OCI-LY1 (cell line): ENCODE data around the gene C4orf51.
"Not testable (repeated sequence)": the region's sequence is repeated elsewhere in the genome, so short reads cannot be mapped to it uniquely, and the experiment has no call there.

ENCODE experiments used
- CTCF ChIP-seq: fragments of 200-600 bp; sonication (generic), shearing (Covaris generic); IDR thresholded peaks from 2 replicates; pipeline ENCODE4 v1.5.1; 2017; ENCODE audit warnings: mild to moderate bottlenecking, antibody characterized with exemption, low read length, moderate library complexity, mixed read lengths
- EZH2 ChIP-seq: fragments of 200-600 bp; sonication (generic), shearing (Covaris generic); IDR thresholded peaks from 2 replicates; pipeline ENCODE4 v1.8.0; 2017; ENCODE audit warnings: borderline replicate concordance, mixed run types, mild to moderate bottlenecking, antibody characterized with exemption, low read length, moderate library complexity, mixed read lengths

- not testable (repeated sequence) for TF ChIP-seq CTCF, EZH2
These were observed 11.5 kb downstream of the C4orf51 start for GRCh38 chr4:145691416-145691815.
